PFSK-1 (cell line): ENCODE measurements around the gene HOXC12.

Experiments used
- POLR2AphosphoS5 ChIP-seq: IDR thresholded peaks from 2 replicates; pipeline ENCODE4 v1.6.1; 2012; ENCODE audit warnings: low read depth, mild to moderate bottlenecking, control low read depth, low read length, moderate library complexity
- REST ChIP-seq, 2 experiments: IDR thresholded peaks; 2 replicates each; pipeline versions ENCODE4 v1.6.1 to v1.8.0; 2011 to 2012; ENCODE audit warnings: low read depth in 2 of 2, low read length in 2 of 2, control low read depth in 1 of 2, inconsistent platforms in 1 of 2, mild to moderate bottlenecking in 1 of 2, moderate library complexity in 1 of 2; ENCODE audit not compliant: insufficient read depth in 1 of 2
- SIN3A ChIP-seq: IDR thresholded peaks from 2 replicates; pipeline ENCODE4 v1.6.1; 2012; ENCODE audit warnings: mild to moderate bottlenecking, low read length, moderate library complexity, borderline replicate concordance; ENCODE audit not compliant: insufficient read depth

GRCh38 chr12:53937596-53938325 is 16.9 kb upstream of the HOXC12 start:
- TF ChIP-seq POLR2AphosphoS5, result no peak
- no peak for TF ChIP-seq SIN3A
- TF ChIP-seq REST (IDR thresholded peaks at IDR 0.05; ENCODE audit: insufficient read depth in 1 of 2, low read depth in 2 of 2, low read length in 2 of 2), result no peak
